Ishikawa (cell line): ENCODE measurements around the gene TBC1D22A.

Experiments used
- CEBPB ChIP-seq: IDR thresholded peaks from 2 replicates; pipeline ENCODE4 v1.6.1; 2012
- CREB1 ChIP-seq: IDR thresholded peaks from 2 replicates; pipeline ENCODE4 v1.6.1; 2012; ENCODE audit warnings: low read depth
- EGR1 ChIP-seq: IDR thresholded peaks from 2 replicates; pipeline ENCODE4 v1.6.1; 2012
- EP300 ChIP-seq: IDR thresholded peaks from 2 replicates; pipeline ENCODE4 v1.6.1; 2012; ENCODE audit warnings: borderline replicate concordance
- FOXM1 ChIP-seq: IDR thresholded peaks from 2 replicates; pipeline ENCODE4 v1.6.1; 2012; ENCODE audit warnings: low read depth, borderline replicate concordance
- NFIC ChIP-seq: IDR thresholded peaks from 2 replicates; pipeline ENCODE4 v1.6.1; 2012
- RAD21 ChIP-seq: IDR thresholded peaks from 2 replicates; pipeline ENCODE4 v1.6.1; 2012; ENCODE audit warnings: low read depth
- TAF1 ChIP-seq: IDR thresholded peaks from 2 replicates; pipeline ENCODE4 v1.6.1; 2012; ENCODE audit warnings: low read depth, mild to moderate bottlenecking
- TCF12 ChIP-seq: IDR thresholded peaks from 2 replicates; pipeline ENCODE4 v1.6.1; 2012; ENCODE audit warnings: low read depth
- TEAD4 ChIP-seq: IDR thresholded peaks from 2 replicates; pipeline ENCODE4 v1.6.1; 2012
- YY1 ChIP-seq: IDR thresholded peaks from 2 replicates; pipeline ENCODE4 v1.6.1; 2012; ENCODE audit warnings: low read depth
- ZBTB7A ChIP-seq: IDR thresholded peaks from 2 replicates; pipeline ENCODE4 v1.6.1; 2012; ENCODE audit warnings: low read depth
- TF ChIP-seq, protein P1 (sequence below): IDR thresholded peaks from 2 replicates; pipeline ENCODE4 v1.6.1; 2012; ENCODE audit warnings: low read depth, mild to moderate bottlenecking
- TF ChIP-seq, protein P2 (sequence below): IDR thresholded peaks from 2 replicates; pipeline ENCODE4 v1.6.1; 2012
- TF ChIP-seq, protein P3 (sequence below): IDR thresholded peaks from 2 replicates; pipeline ENCODE4 v1.6.1; 2012

TBC1D22A gene

DNA sequence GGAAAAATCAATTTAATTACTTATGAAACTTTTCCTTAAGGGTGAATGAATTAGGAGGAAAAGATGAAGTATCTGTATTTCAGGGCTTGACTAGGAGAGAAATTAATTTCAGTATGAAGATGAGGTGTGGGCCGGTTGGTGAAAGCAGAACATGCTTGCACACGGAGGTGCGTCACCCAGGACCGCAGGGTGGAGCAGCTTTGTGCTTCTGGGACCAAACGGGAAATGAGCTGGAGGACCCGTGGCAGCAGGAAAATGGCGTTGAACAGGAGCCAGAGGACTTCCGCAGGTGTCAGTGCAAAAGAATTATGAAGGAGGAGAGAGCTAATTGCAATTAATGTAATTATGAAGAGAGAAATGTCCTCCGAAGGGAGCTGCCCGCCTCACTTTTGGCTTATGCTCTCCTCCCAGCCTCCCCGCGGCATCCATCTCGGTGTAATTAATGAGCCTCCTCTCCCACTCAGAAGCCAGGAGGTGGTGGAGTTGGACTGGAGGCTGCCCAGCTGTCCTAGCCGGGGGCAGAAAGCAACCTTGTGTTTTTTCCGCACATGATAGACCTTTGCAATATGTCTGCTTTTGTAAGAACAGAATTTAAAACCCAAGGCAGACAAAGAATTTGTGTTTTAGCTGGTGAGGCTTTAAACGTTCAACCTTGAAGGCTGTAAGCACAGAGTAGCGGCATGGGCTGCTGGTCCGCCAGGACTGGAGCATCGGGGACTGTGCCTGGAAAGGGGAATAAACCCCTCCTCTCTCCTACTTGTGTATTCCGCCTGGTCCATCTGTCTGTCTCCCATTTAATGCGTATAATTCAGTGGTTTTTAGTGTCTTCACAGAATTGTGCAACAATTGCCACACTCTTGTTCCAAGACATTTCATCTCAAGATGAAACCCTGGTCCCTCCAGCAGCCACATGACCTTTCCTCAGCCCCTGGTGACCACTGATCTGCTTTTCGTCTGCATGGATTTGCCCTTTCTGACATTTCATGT, 180.6 kb downstream of the TBC1D22A start:
- TF ChIP-seq, protein P1, sequence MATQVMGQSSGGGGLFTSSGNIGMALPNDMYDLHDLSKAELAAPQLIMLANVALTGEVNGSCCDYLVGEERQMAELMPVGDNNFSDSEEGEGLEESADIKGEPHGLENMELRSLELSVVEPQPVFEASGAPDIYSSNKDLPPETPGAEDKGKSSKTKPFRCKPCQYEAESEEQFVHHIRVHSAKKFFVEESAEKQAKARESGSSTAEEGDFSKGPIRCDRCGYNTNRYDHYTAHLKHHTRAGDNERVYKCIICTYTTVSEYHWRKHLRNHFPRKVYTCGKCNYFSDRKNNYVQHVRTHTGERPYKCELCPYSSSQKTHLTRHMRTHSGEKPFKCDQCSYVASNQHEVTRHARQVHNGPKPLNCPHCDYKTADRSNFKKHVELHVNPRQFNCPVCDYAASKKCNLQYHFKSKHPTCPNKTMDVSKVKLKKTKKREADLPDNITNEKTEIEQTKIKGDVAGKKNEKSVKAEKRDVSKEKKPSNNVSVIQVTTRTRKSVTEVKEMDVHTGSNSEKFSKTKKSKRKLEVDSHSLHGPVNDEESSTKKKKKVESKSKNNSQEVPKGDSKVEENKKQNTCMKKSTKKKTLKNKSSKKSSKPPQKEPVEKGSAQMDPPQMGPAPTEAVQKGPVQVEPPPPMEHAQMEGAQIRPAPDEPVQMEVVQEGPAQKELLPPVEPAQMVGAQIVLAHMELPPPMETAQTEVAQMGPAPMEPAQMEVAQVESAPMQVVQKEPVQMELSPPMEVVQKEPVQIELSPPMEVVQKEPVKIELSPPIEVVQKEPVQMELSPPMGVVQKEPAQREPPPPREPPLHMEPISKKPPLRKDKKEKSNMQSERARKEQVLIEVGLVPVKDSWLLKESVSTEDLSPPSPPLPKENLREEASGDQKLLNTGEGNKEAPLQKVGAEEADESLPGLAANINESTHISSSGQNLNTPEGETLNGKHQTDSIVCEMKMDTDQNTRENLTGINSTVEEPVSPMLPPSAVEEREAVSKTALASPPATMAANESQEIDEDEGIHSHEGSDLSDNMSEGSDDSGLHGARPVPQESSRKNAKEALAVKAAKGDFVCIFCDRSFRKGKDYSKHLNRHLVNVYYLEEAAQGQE: no peak
- TF ChIP-seq RAD21 (no peak), NFIC (no peak)
- TF ChIP-seq, protein P2, sequence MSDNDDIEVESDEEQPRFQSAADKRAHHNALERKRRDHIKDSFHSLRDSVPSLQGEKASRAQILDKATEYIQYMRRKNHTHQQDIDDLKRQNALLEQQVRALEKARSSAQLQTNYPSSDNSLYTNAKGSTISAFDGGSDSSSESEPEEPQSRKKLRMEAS: no peak

DNA sequence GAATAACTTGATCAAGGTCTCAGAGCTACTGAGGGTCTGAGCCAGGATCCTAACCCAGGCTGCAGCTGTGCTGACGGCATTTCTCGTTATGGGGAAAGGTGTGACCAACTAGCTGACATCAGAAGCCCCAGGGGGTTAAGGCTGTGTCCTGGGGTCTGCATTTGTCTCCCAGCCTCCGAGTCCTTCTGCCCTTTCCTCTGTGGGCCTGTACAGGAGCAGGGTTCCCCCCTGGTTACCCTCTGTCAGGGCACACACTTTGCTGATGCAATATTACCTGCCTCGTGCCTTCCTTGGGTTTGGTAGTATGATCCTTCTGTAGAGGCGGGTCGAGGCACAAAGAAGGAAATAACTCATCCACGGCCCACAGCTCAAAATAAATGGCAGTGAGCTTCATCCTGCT, 183.0 kb downstream of the TBC1D22A start:
- TF ChIP-seq CEBPB: no peak
- TF ChIP-seq, protein P3, sequence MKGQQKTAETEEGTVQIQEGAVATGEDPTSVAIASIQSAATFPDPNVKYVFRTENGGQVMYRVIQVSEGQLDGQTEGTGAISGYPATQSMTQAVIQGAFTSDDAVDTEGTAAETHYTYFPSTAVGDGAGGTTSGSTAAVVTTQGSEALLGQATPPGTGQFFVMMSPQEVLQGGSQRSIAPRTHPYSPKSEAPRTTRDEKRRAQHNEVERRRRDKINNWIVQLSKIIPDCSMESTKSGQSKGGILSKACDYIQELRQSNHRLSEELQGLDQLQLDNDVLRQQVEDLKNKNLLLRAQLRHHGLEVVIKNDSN: no peak
- TF ChIP-seq, protein P2: no peak
- no peak for TF ChIP-seq FOXM1

DNA sequence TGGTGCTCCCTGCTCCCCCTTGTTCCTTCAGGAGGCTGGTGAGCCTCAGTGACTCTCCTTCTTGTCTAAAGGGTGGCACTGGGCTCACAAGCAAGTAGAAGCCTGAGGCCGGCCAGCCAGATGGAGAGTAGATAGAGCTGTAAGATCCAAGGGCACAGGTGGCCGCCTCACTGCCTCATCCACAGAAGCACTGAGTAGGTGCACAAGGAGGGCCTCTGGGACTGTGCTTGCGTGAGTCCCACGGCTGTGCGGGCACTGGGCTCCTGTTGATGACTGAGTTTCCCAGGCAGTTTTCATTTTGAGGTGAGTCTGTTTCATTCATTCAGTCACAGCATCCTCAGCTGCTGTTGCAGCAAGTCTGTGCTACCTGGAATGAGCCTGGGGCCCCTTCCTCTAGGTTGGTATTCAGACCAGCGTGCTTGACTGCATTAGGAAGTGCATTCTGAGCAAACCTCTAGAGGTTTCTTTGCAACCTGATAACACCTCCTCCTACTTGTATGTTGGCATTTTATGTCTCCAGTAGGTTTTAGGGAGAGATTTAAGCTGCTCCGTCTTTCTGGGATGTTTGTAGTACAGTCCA, 184.0 kb downstream of the TBC1D22A start:
- TF ChIP-seq YY1 (no peak), EP300 (no peak), TEAD4 (no peak), TAF1 (no peak), CEBPB (no peak), NFIC (no peak), TCF12 (no peak), EGR1 (no peak), FOXM1 (no peak), CREB1 (no peak), RAD21 (no peak), ZBTB7A (no peak)
- TF ChIP-seq, protein P3: no peak
- TF ChIP-seq, protein P1: no peak
- TF ChIP-seq, protein P2: no peak

DNA sequence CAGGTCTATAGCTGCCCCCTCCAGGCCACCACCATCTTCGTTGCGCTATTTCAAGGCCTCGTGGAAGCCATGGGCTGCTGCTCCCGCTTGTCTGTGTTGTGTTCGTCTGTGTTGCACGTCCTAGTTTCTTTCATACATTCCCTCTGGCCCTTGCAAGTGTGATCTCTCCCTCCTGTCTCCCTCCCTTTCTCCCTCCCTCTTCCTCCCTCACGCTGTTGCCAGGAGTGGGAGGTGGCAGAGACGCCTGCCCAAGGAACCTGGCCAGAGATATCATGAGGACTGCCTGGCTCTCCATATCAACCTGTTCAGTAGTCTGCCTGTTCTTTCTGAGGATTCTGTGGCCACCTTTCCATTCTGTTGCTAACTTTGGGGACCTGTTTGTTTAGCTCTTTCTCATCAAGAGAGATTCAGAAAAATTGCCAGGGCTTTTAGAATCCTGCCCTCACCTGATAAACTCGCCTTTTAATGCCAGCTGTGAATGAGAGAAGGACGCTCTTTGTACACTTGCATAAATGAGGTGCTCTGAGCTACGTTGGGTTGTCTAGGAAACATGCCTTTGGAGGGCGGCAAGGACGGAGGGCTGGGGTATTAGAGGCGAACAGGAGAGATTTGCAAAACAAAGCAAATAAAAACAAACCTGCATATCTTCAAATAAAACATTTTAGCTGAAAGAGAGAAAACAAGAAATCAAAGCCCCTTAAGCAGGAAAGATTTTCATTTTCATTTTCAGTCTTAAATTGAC, 185.2 kb downstream of the TBC1D22A start:
- TF ChIP-seq TAF1 (no peak), CREB1 (no peak)
- TF ChIP-seq, protein P2: no peak

DNA sequence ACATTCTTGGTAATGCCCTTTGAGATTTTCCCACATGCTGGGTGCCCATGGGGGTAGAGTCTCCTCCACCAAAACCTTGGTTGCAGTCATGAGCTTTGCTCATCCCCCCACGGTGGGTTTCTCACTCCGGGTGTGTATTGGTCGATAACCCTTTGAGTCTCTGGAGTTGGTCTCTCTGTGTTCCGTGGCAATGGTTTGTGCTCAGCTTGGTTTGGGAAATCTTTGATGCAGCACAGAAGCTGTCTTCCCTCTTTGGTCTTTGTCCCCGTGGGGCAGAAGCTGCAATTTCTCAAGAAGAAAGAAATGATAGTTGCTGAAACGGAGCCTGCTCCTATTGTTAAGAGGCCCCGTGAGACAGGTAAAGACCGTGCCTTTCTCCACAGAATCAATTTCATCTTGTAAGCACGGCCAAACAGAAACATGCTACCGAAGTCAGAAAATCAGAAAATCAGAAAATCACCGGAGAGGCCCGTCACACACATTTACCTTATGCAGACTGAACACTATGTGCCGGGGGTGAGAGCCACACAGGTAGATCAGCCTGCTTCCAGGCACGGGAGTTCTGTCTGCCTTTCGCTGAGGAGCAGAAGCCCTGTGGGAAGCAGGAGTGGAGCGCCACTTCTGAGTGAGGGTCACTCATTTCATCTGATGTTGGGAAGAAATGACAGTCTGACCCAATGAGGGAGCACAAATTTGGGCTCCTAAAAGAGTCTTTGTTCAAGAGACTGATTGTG, 186.1 kb downstream of the TBC1D22A start:
- TF ChIP-seq EGR1 (no peak), RAD21 (no peak)
- TF ChIP-seq, protein P2: no peak
- TF ChIP-seq, protein P1: no peak
- TF ChIP-seq, protein P3: no peak
